ENCODE results near the gene GTF2A1L.

The GTF2A1L gene

GRCh38 chr2:48715956-48716355 is 98.3 kb downstream of the GTF2A1L start:
- Histone ChIP-seq H3K9me3 (no peaks in the 10 kb centered on the region; the same call in 1 of the 2 replicates), H3K4me3 (no peak overlapping the region), H3K27me3 (ENCODE audit: low read depth) (no peaks in the 10 kb centered on the region), H3K36me3 (replicated peaks) (no peaks in the 10 kb centered on the region), H3K4me1 (no peaks in the 10 kb centered on the region)
- in situ Hi-C loops (cut with MboI; ENCODE audit: low sequenced_read_pairs) = no loop called here
- no peak for DNase-seq (ENCODE audit: low spot score in 2 of 2)

DNA sequence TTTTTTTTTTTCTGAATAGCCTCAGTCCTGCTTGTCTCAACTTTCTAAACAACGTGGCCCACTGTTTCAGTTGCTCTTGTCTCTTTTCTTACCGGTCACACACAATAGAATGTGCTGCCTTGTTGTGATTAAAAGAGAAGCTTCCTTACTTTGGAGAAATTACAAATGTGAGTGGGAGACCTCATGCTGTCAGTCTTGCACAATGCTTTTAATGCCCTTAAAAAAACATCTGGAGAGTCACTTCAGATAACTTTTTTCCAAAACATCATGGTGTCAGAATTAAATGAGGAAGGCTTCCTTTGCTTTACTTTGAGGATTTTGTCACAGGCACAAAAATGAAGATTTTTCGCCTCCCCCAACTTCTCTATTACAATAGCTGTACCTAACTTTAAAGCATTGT is 100.2 kb downstream of the GTF2A1L start:
- Histone ChIP-seq H3K4me3 (no peak overlapping the region), H3K36me3 (replicated peaks) (no peaks in the 10 kb centered on the region), H3K9me3 (no peaks in the 10 kb centered on the region; the same call in 1 of the 2 replicates), H3K4me1 (no peaks in the 10 kb centered on the region), H3K27me3 (ENCODE audit: low read depth) (no peaks in the 10 kb centered on the region)
- DNase-seq (ENCODE audit: low spot score in 2 of 2) = no peak
- in situ Hi-C loops (cut with MboI; ENCODE audit: low sequenced_read_pairs) = no loop called here

- in situ Hi-C loops (cut with MboI; ENCODE audit: low sequenced_read_pairs) = no loop called here
- no peaks in the 10 kb centered on the region; the same call in 1 of the 2 replicates for H3K9me3 ChIP-seq
- no peak for DNase-seq (ENCODE audit: low spot score in 2 of 2)
Observed at GRCh38 chr2:48719480-48720177, 102.0 kb downstream of the GTF2A1L start.

DNA sequence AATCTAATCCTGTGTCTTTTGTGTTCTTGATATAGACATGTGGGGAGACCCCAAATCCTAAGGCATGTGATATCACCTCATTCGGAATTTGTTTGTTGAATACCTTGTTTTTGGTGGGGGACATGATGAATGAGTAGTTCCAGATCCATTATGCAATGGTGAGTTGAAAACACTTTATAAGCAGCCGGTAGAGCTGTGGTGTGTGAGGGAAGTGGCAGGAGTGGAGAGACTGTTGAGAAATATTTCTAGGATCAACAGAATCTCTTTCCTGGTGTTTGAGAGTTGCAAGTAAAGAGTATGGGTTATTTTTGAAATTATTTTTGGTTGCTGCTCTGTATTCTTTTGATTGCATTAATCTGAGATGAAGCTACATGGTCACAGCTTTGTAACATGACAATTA is 103.5 kb downstream of the GTF2A1L start:
- H3K9me3 ChIP-seq = no peaks in the 10 kb centered on the region; the same call in 1 of the 2 replicates
- no peaks in the 10 kb centered on the region for H3K36me3 ChIP-seq (replicated peaks)
- no peak overlapping the region for H3K4me3 ChIP-seq
- in situ Hi-C loops (cut with MboI; ENCODE audit: low sequenced_read_pairs) = no loop called here
- no peaks in the 10 kb centered on the region for H3K4me1 ChIP-seq
- no peak for DNase-seq (ENCODE audit: low spot score in 2 of 2)
- no peaks in the 10 kb centered on the region for H3K27me3 ChIP-seq (ENCODE audit: low read depth)

More at GRCh38 chr2:48719480-48720177, 102.0 kb downstream of the GTF2A1L start:
- H3K4me1 ChIP-seq = no peaks in the 10 kb centered on the region
- H3K27me3 ChIP-seq (ENCODE audit: low read depth) = no peaks in the 10 kb centered on the region
- H3K4me3 ChIP-seq = no peak overlapping the region
- H3K36me3 ChIP-seq (replicated peaks) = no peaks in the 10 kb centered on the region

DNA sequence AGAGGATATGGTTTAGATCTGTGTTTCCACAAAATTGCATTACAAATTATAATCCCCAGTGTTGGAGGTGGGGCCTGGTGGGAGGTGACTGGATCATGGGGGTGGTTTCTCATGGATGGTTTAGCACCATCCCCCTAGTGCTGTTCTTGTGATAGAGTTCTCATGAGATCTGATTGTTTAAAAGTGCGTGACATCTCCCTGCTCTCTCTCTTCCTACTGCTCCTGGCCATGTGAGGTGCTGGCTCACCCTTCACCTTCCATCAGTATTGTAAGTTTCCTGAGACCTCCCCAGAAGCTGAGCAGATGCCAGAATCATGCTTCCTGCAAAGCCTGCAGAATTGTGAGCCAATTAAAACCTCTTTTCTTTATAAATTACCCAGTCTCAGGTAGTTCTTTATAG is 104.7 kb downstream of the GTF2A1L start:
- no peaks in the 10 kb centered on the region for H3K27me3 ChIP-seq (ENCODE audit: low read depth)
- H3K36me3 ChIP-seq (replicated peaks) = no peaks in the 10 kb centered on the region
- no peak for DNase-seq (ENCODE audit: low spot score in 2 of 2)
- in situ Hi-C loops (cut with MboI; ENCODE audit: low sequenced_read_pairs) = no loop called here
- H3K4me1 ChIP-seq = no peaks in the 10 kb centered on the region
- H3K9me3 ChIP-seq = no peaks in the 10 kb centered on the region; the same call in 1 of the 2 replicates
- H3K4me3 ChIP-seq = no peak overlapping the region

- in situ Hi-C loops (cut with MboI; ENCODE audit: low sequenced_read_pairs) = no loop called here
- DNase-seq (ENCODE audit: low spot score in 2 of 2) = no peak
Observed at GRCh38 chr2:48723129-48723528, 105.5 kb downstream of the GTF2A1L start.

GRCh38 chr2:48724278-48724677 is 106.6 kb downstream of the GTF2A1L start:
- in situ Hi-C loops (cut with MboI; ENCODE audit: low sequenced_read_pairs) = no loop called here
- no peaks in the 10 kb centered on the region for H3K4me1 ChIP-seq
- no peaks in the 10 kb centered on the region for H3K27me3 ChIP-seq (ENCODE audit: low read depth)

More at GRCh38 chr2:48723129-48723528, 105.5 kb downstream of the GTF2A1L start:
- H3K36me3 ChIP-seq (replicated peaks) = no peaks in the 10 kb centered on the region
- H3K9me3 ChIP-seq = no peaks in the 10 kb centered on the region; the same call in 1 of the 2 replicates
- no peak overlapping the region for H3K4me3 ChIP-seq
- no peaks in the 10 kb centered on the region for H3K27me3 ChIP-seq (ENCODE audit: low read depth)
- no peaks in the 10 kb centered on the region for H3K4me1 ChIP-seq

DNA sequence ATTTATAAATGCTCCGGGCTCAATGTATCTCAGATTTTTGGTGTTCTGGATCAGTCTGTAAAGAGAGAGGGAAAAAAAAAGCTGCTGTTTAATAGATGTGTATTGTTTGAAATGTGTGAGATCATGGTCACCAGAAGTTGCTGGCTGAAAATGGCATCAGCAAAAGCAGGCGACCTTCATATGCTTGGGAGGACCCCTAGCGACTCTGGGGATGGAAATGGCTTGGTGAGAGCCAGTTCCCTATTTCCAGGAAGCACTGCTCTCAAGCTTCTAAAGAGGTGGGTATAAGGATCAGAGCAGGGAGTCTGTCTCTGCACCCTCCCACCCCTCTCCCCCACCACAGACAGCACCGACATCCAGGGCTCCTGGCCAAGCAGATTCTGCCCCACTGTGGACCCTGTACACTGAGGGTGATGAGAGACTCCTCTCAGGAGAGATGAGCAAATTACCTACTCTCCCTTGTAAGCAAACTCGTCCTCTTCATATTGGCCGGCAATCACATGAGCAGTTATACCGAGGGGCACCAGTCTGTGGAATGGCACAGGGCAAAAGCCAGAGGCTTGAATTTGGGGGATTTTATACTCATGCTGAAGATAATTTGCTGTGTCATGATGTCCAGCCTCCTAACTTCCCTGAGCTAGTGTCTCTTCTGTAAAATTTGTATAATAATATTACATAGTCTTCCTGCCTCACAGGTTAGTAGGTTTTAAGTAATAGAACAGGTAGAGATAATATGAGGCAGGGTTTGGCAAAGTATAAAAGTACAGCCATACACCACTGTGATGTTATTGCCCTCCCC is 108.2 kb downstream of the GTF2A1L start:
- DNase-seq (ENCODE audit: low spot score in 2 of 2) = no peak
- H3K9me3 ChIP-seq = no peaks in the 10 kb centered on the region
- in situ Hi-C loops (cut with MboI; ENCODE audit: low sequenced_read_pairs) = no loop called here

More at GRCh38 chr2:48724278-48724677, 106.6 kb downstream of the GTF2A1L start:
- Histone ChIP-seq H3K9me3 (no peaks in the 10 kb centered on the region; the same call in 1 of the 2 replicates), H3K4me3 (no peak overlapping the region), H3K36me3 (replicated peaks) (no peaks in the 10 kb centered on the region)
- DNase-seq (ENCODE audit: low spot score in 2 of 2) = no peak

GRCh38 chr2:48727560-48727959 is 109.9 kb downstream of the GTF2A1L start:
- no peaks in the 10 kb centered on the region for H3K9me3 ChIP-seq
- in situ Hi-C loops (cut with MboI; ENCODE audit: low sequenced_read_pairs) = no loop called here
- H3K27me3 ChIP-seq (ENCODE audit: low read depth) = no peaks in the 10 kb centered on the region
- H3K4me3 ChIP-seq = no peak overlapping the region
- no peaks in the 10 kb centered on the region for H3K36me3 ChIP-seq (replicated peaks)
- peaks cover 14% of the 10 kb centered on the region for H3K4me1 ChIP-seq
- no peak for DNase-seq (ENCODE audit: low spot score in 2 of 2)

More for the DNA sequence above, 108.2 kb downstream of the GTF2A1L start:
- Histone ChIP-seq H3K27me3 (ENCODE audit: low read depth) (no peaks in the 10 kb centered on the region), H3K4me3 (no peak overlapping the region), H3K36me3 (replicated peaks) (no peaks in the 10 kb centered on the region), H3K4me1 (peaks cover 5% of the 10 kb centered on the region)

DNA sequence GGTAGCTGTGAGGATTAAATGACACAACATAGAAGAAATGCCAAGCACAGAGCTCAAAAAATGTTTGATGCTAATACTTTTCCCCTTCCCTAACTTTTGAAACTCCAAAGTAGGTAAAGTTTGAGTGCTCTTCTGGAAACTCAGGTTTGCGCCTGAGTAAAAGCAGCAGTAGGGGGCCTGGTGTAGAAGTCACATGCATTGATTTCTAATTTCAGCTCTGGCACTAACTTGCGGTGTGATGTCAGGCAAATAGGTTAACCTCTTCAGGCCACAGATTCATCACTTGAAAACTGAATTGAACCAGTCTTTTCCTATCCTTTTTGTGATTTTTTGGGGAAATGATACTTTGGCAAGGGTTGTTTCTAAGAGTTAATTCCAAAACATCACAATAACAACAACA is 110.6 kb downstream of the GTF2A1L start:
- in situ Hi-C loops (cut with MboI; ENCODE audit: low sequenced_read_pairs) = no loop called here
- DNase-seq (ENCODE audit: low spot score in 2 of 2) = no peak
- Histone ChIP-seq H3K36me3 (replicated peaks) (no peaks in the 10 kb centered on the region), H3K4me3 (no peak overlapping the region), H3K9me3 (no peaks in the 10 kb centered on the region), H3K4me1 (peaks cover 16% of the 10 kb centered on the region), H3K27me3 (ENCODE audit: low read depth) (no peaks in the 10 kb centered on the region)

GRCh38 chr2:48728840-48729239 is 111.2 kb downstream of the GTF2A1L start:
- Histone ChIP-seq H3K4me1 (peaks cover 16% of the 10 kb centered on the region), H3K4me3 (no peak overlapping the region), H3K36me3 (replicated peaks) (no peaks in the 10 kb centered on the region), H3K27me3 (ENCODE audit: low read depth) (no peaks in the 10 kb centered on the region), H3K9me3 (no peaks in the 10 kb centered on the region)
- in situ Hi-C loops (cut with MboI; ENCODE audit: low sequenced_read_pairs) = no loop called here
- no peak for DNase-seq (ENCODE audit: low spot score in 2 of 2)

All from HAP-1 (cell line).